VCaP (cell line): ENCODE results near the gene BRINP2.

ENCODE experiments used
- H3K27ac ChIP-seq: fragments of 450-650 bp; 2 replicates; pipeline ENCODE4 v1.5.1; 2017
- CTCF ChIP-seq: fragments of 450-650 bp; conservative IDR thresholded peaks from 2 replicates; pipeline ENCODE4 v1.5.1; 2017; ENCODE audit warnings: mild to moderate bottlenecking, moderate library complexity

The BRINP2 gene

GRCh38 chr1:177255411-177255810, 84.7 kb downstream of the BRINP2 start:
- no peak overlapping the region for H3K27ac ChIP-seq
- TF ChIP-seq CTCF = no peak

- no peak overlapping the region for H3K27ac ChIP-seq
- peak; percentile 25; the same call in 1 of the 2 replicates for TF ChIP-seq CTCF
Observed at GRCh38 chr1:177256153-177257075, 85.7 kb downstream of the BRINP2 start.

GRCh38 chr1:177257128-177257527, 86.4 kb downstream of the BRINP2 start:
- no peak overlapping the region for H3K27ac ChIP-seq
- no peak for TF ChIP-seq CTCF

GRCh38 chr1:177257576-177257975, 86.8 kb downstream of the BRINP2 start:
- H3K27ac ChIP-seq = no peak overlapping the region
- TF ChIP-seq CTCF = no peak

GRCh38 chr1:177270863-177271262, 100.1 kb downstream of the BRINP2 start:
- no peak for TF ChIP-seq CTCF
- H3K27ac ChIP-seq = no peak overlapping the region

GRCh38 chr1:177273141-177273540, 102.4 kb downstream of the BRINP2 start:
- no peak overlapping the region for H3K27ac ChIP-seq

More at GRCh38 chr1:177273141-177273540, 102.4 kb downstream of the BRINP2 start:
- no peak for TF ChIP-seq CTCF
